Upper lobe of left lung (tissue), 4 donors: Measurements from ENCODE around the gene AXIN1.

Source experiments
- EP300 ChIP-seq, 4 donors: sonication (generic); formaldehyde crosslinking; IDR thresholded peaks; one replicate each; pipeline ENCODE4 v1.5.1; 2017; ENCODE audit warnings: antibody characterized with exemption in 4 of 4, control low read depth in 2 of 4
- POLR2A ChIP-seq, 4 donors: fragments of 450-650 bp; IDR thresholded peaks; one replicate each; pipeline ENCODE4 v1.5.1; 2016 to 2017; ENCODE audit warnings: antibody characterized with exemption in 4 of 4, mild to moderate bottlenecking in 2 of 4
- POLR2AphosphoS5 ChIP-seq, 2 donors: sonication (generic); formaldehyde crosslinking; IDR thresholded peaks; one replicate each; pipeline ENCODE4 v1.5.1; 2017; ENCODE audit warnings: antibody characterized with exemption in 2 of 2
- TF ChIP-seq, protein P1 (sequence below), 6 experiments: fragments of 450-650 bp in 4 of 6; fragments of 200-600 bp in 2 of 6; sonication (generic) in 2 of 6; IDR thresholded peaks; one replicate each; pipeline ENCODE4 v1.5.1; 2016 to 2019; ENCODE audit warnings: antibody characterized with exemption in 6 of 6

DNA sequence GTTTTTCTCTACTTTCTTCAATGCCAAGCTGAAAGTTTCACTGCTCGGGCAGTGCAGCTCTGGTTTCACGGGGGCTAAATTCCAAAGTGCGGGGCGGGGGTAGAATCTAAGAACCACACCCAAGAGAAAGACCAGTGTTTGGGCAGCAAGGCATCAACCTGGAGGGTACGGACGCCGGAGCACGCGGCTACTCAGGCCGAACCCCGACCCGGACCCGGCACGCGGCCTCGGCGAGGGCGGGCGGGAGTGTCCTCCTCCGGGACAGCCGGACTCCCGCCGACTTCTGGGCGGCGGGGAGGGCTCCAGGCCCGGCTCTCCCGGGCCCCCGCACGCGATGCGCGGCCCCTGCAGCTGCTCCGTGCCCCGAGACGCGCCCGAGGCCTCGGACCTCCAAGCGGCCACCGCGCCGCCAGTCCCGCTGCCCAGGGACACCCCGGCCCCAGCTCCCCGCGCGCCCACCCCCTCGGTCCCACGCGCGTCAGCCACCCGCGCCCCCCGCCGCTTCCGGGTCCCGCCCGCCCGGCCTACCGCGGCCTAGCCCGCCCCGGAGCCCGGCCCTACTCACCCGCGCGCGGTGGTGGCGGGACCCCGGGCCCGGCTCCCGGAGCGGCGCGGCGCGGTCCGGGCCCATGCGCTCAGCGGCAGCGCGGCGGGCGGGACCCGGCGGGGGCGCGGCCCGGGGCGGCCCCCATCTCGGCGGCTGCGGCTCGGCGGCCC, 561 bp downstream of the AXIN1 start:
- TF ChIP-seq, protein P1, sequence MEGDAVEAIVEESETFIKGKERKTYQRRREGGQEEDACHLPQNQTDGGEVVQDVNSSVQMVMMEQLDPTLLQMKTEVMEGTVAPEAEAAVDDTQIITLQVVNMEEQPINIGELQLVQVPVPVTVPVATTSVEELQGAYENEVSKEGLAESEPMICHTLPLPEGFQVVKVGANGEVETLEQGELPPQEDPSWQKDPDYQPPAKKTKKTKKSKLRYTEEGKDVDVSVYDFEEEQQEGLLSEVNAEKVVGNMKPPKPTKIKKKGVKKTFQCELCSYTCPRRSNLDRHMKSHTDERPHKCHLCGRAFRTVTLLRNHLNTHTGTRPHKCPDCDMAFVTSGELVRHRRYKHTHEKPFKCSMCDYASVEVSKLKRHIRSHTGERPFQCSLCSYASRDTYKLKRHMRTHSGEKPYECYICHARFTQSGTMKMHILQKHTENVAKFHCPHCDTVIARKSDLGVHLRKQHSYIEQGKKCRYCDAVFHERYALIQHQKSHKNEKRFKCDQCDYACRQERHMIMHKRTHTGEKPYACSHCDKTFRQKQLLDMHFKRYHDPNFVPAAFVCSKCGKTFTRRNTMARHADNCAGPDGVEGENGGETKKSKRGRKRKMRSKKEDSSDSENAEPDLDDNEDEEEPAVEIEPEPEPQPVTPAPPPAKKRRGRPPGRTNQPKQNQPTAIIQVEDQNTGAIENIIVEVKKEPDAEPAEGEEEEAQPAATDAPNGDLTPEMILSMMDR (IDR thresholded peaks at IDR 0.05) = no peak
- TF ChIP-seq POLR2AphosphoS5 (IDR thresholded peaks at IDR 0.05) = no peak
- no peak for TF ChIP-seq POLR2A (IDR thresholded peaks at IDR 0.05)
- TF ChIP-seq EP300 (IDR thresholded peaks at IDR 0.05) = no peak
